GM21423 (cell line): Measurements from ENCODE around the gene DCBLD1.

Experiments used
- ATAC-seq: cut with Tn5 transposase; IDR thresholded peaks from one replicate; pipeline ENCODE4 v1.9.1; 2021; ENCODE audit warnings: mild to moderate bottlenecking, moderate library complexity; ENCODE audit not compliant: unreplicated experiment

The DCBLD1 gene

DNA sequence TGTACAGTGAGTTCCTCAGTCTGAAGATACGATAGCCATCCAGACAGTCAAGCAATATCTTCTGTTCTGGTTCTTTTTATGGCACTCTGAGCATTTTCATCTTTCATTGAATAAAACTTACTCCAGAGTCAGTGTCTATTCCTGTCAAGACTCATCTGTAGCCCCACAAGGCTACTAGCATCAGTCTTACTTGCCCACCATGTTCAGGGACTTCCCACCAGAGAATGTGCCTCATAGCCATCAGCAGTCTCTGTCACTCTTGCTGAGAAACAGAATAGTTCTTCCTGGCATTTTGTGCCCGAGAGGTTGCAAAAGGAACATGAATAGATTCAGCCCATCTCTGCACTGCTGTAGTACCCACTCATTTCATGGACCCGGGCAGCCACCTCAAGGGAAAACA is 12.7 kb upstream of the DCBLD1 start:
- ATAC-seq, result no peak

- ATAC-seq, result no peak
These were observed 9.8 kb upstream of the DCBLD1 start for GRCh38 chr6:117472667-117473066.

DNA sequence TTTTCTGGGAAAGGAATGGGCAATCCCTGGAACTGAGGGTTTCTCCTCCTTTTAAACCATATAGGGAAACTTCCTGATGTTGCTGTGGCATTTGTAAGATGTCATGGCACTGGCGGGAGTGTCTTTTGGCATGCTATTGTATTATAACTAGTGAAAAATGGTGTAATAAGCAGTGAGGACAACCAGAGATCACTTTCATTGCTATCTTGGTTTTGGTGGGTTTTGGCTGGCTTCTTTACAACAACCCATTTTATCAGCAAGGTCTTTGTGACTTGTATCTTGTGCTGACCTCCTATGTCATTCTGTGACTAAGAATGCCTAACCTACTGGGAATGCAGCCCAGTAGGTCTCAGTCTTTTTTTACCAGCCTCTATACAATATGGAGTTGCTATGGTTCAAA is 9.1 kb upstream of the DCBLD1 start:
- ATAC-seq, result no peak

DNA sequence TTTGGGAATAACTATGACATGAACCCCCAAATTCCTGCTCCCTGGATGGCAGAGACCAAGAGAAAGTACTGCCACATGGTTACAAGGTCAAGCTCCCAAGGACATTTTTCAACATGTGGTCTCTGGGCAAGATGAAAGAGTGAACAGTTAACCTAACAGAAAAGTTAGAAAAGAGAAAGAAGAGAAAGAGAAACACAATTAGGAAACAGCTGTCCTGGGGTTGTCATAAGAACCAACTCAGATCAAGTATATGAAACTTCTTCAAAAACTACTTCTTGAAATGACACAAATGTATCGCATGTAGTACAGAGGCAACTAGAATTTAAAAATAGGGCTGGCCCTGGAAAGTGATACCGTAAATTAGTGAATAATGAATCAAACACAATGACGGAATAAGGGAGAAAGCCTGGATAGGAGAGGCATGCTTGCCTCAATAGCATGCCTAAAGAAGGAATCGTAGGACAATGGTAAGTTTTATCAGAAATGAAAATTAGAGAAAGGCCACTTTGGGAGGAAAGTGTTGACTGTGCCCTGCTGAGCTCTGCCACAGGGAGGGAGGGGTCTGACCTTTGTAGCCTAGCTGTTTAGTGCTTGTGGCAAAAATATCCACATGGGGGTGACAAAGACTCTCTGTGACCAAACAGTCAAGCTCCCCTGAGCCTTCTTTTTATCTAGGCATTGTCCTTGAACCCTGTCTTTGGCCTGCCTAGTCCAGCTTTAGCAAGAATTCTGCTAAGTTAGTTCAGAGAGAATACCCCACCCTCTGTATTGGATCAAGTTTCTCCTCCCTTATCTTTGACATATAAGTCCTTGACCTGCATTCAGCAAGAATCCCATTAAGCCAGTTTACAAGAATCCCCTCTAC is 4.3 kb upstream of the DCBLD1 start:
- peak; percentile 15 for ATAC-seq

- ATAC-seq, result no peak
These were observed 3.6 kb upstream of the DCBLD1 start for GRCh38 chr6:117478853-117479231.

GRCh38 chr6:117480651-117481050 is 1.8 kb upstream of the DCBLD1 start:
- ATAC-seq, result no peak

DNA sequence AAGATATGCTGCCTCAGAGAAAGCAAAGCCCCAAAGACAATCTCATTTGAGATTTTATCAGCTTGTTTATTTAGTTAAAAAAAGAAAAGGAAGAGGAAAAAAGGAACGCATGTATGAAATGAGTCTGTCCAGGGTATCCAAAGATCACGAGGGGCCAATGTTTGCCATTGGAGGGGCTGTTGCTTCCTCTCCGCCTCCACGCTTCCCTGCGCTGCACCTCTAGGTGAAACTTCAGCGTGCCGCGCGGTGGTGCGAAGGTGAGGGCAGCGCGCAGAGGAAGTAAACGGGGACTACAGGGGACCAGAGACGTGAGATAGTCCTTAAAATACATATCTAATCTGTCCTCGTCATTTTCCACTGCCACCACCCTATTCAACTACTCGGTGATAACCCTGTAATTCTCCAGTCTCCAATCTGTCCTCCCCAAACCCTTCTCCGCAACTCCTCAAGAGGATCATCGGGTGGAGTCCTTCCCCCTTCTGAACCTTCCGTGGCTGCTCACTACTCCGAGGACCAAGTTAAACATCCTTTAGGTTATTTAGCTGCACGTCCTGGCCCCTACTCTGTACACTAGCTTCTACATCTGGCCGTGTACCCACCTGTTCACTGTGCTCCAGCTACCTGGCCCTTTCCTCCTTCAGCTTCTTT is 1.1 kb upstream of the DCBLD1 start:
- ATAC-seq, result no peak

- peak; percentile 0 for ATAC-seq
These were observed 591 bp upstream of the DCBLD1 start for GRCh38 chr6:117481926-117482239.

DNA sequence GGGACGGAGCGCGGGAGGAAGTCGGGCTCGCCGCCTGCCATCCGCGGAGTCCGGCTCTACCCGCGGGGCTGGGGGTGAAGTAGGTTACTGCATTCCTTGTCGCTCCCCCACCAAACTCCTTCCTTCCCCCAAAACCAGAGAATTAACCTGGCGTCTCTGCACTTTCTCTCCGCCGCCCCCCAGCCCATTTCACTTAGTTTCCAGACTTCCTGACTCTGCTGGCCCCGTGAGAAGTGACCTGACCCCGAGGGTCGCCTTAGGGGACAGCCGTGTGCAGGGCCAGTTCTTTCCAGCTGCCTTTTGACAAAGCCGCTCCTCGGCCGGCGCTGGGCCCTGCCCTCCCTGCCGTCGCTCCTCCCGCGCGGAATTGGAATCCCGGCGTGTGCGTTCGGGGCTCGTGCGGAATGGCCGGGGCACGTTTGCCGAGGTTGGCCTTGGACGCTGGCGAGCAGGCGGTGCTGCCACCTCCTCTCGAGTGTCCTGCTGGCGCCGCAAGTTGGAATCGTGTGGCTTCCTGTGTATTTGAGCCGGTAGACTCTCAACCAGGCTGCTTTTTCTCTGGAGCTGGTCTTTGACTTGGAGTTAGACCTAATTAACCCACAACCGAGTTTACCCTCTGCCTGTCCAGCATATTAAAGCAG is 650 bp downstream of the DCBLD1 start:
- peak; percentile 6 for ATAC-seq

DNA sequence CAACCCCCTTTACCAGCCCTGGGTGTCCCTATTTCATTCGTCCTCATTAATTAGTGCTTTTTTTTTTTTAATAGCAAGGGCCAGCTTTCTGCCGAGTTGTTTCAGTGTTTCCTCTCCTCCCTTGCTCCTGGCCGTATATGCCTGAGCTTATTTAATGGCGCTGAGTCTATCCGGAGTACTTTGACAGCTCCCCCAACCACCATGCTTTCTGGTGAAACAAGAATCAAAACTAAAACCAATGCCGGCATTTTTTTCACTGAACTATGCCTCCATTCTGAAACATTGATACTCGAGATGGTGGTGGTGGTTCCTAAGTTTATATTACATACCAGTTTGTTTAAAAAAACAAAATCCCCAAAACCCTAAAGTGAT is 1.2 kb downstream of the DCBLD1 start:
- peak; percentile 15 for ATAC-seq

- no peak for ATAC-seq
These were observed 1.7 kb downstream of the DCBLD1 start for GRCh38 chr6:117484052-117484646.

GRCh38 chr6:117485433-117485832 is 3.0 kb downstream of the DCBLD1 start:
- no peak for ATAC-seq

DNA sequence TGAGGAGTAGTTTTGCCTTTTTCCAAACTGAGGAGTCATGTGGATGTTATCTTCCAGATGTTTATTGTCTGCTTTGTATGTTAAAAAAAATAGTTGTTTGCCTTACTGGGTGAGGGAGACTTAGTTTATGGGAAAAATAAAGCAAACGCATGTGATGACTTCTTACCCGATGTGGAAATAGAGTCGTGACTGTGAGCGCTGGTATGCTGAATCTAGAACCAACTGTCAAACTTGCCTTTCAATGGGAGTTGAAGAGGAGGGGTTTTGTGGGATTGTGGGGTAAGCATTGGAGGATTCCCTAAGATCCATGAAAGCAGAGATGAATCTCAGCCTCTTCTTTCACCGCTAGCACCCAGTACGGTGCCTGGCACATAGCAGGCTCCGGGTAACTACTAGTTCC is 5.3 kb downstream of the DCBLD1 start:
- ATAC-seq, result no peak

GRCh38 chr6:117489003-117489402 is 6.5 kb downstream of the DCBLD1 start:
- no peak for ATAC-seq

GRCh38 chr6:117491916-117492315 is 9.4 kb downstream of the DCBLD1 start:
- ATAC-seq, result no peak

- ATAC-seq, result no peak
These were observed 11.0 kb downstream of the DCBLD1 start for GRCh38 chr6:117493470-117493869.

DNA sequence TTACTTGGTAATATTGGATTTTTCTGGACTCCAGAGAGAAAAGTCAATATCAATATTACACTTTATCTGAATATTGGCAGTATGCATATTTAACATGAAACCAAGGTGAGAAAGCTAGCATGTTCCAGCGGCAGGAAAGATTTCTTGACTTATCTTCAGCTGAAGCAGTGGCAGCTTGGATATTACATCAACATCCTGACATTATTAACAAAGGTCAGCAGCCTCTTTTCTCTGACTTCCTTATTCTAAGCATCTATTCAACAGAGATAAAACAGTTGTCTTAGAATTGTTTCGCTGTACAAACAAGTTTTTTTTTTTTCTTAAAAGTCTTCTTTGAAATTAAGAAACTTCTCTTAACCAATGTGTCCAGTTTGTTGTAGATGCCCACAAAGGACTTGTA is 11.8 kb downstream of the DCBLD1 start:
- ATAC-seq, result no peak

- ATAC-seq, result no peak
These were observed 12.3 kb downstream of the DCBLD1 start for GRCh38 chr6:117494694-117495318.

- no peak for ATAC-seq
These were observed 13.0 kb downstream of the DCBLD1 start for GRCh38 chr6:117495425-117495824.

GRCh38 chr6:117495869-117496268 is 13.4 kb downstream of the DCBLD1 start:
- ATAC-seq, result no peak

GRCh38 chr6:117496383-117496990 is 14.0 kb downstream of the DCBLD1 start:
- peak; percentile 42 for ATAC-seq
